HepG2 (cell line): ENCODE results near the gene KLF18. TPM values are rescaled to one million over a fixed set of nuclear protein-coding genes. Genes with fewer than 3 reads are reported as not detected.

Experiments used
- ATAC-seq: fragments of 200-7000 bp; cut with Tn5 transposase; 3 replicates; pipeline ENCODE4 v1.9.1; 2020; ENCODE audit warnings: mild to moderate bottlenecking, moderate library complexity
- BruUV-seq: library from RNA; stranded (reverse); fragments of 400-500 nt; replicated peaks from 2 replicates; lab custom pipeline; 2021; lab: Mats Ljungman, UMichigan
- CTCF ChIA-PET: fragments of 300-600 bp; formaldehyde crosslinking; extraction: SDS; loops from one replicate; lab custom pipeline; 2021; ENCODE audit warnings: low total read pairs, inconsistent platforms, low intra/inter-chr PET ratio; lab: Yijun Ruan, JAX
- POLR2A ChIA-PET: fragments of 350-600 bp; sonication (Branson Sonifier 250); formaldehyde crosslinking; loops from one replicate; lab custom pipeline; 2020; ENCODE audit warnings: antibody characterized with exemption, inconsistent platforms; lab: Yijun Ruan, JAX
- DNase-seq: peaks from one replicate; pipeline ENCODE4 v3.0.0-alpha.2; 2015; ENCODE audit warnings: low spot score
- FAIRE-seq: peaks from 3 replicates; lab custom pipeline; 2011; peaks lifted over from hg19 to GRCh38; lab: Jason Lieb, UNC
- H2AFZ ChIP-seq: one replicate; pipeline ENCODE4 v1.6.1; 2011; ENCODE audit warnings: low read length, inconsistent platforms
- H3K27ac ChIP-seq: fragments of 300-600 bp; 3 replicates; pipeline ENCODE4 v1.8.0; 2011; ENCODE audit warnings: mixed run types, mild to moderate bottlenecking, mixed read lengths, low read length, inconsistent platforms; ENCODE audit not compliant: insufficient read depth; ENCODE audit errors: extremely low read length
- H3K27me3 ChIP-seq, 2 experiments: fragments of 200-600 bp in 1 of 2; 2 replicates in 1 of 2; 3 replicates in 1 of 2; pipeline versions ENCODE4 v1.6.0 to v1.8.0; 2011; ENCODE audit warnings: low read length in 2 of 2, mild to moderate bottlenecking in 2 of 2, moderate library complexity in 2 of 2, inconsistent platforms in 1 of 2; ENCODE audit not compliant: insufficient read depth in 2 of 2, control insufficient read depth in 1 of 2
- H3K36me3 ChIP-seq, 2 experiments: fragments of 200-600 bp in 1 of 2; replicated peaks in 1 of 2; 2 replicates in 1 of 2; 3 replicates in 1 of 2; pipeline versions ENCODE4 v1.5.1 to v1.8.0; 2011; ENCODE audit warnings: low read length in 2 of 2, inconsistent platforms in 1 of 2; ENCODE audit not compliant: insufficient read depth in 2 of 2, control insufficient read depth in 1 of 2
- H3K4me1 ChIP-seq: 2 replicates; pipeline ENCODE4 v1.5.1; 2012; ENCODE audit warnings: low read length, inconsistent platforms; ENCODE audit not compliant: insufficient read depth
- H3K4me2 ChIP-seq: 2 replicates; pipeline ENCODE4 v1.6.0; 2011; ENCODE audit warnings: low read depth, low read length, inconsistent platforms
- H3K4me3 ChIP-seq, 3 experiments: fragments of 200-600 bp in 1 of 3; sonication (generic), shearing (Covaris generic) in 1 of 3; replicated peaks in 1 of 3; 2 replicates each; pipeline ENCODE4 v1.5.1; 2011 to 2016; ENCODE audit warnings: low read length in 3 of 3, inconsistent platforms in 2 of 3, low read depth in 2 of 3, mild to moderate bottlenecking in 2 of 3, control low read depth in 1 of 3, mixed read lengths in 1 of 3; ENCODE audit not compliant: insufficient read depth in 1 of 3
- H3K79me2 ChIP-seq: one replicate; pipeline ENCODE4 v1.6.1; 2011; ENCODE audit warnings: low read length, inconsistent platforms; ENCODE audit not compliant: insufficient read depth
- H3K9ac ChIP-seq: 2 replicates; pipeline ENCODE4 v1.6.0; 2011; ENCODE audit warnings: mild to moderate bottlenecking, low read depth, low read length, inconsistent platforms; ENCODE audit not compliant: insufficient read depth
- H3K9me3 ChIP-seq: 2 replicates; pipeline ENCODE4 v1.5.1; 2012; ENCODE audit warnings: mild to moderate bottlenecking, low read length
- H4K20me1 ChIP-seq: 2 replicates; pipeline ENCODE4 v1.6.0; 2011; ENCODE audit warnings: inconsistent platforms, mild to moderate bottlenecking, low read length, moderate library complexity; ENCODE audit not compliant: insufficient read depth
- ATF7 ChIP-seq, 2 experiments: fragments of 450-650 bp in 1 of 2; sonication (generic) in 1 of 2; formaldehyde crosslinking in 1 of 2; IDR thresholded peaks; 2 replicates each; pipeline versions ENCODE4 v1.4.0 to v1.6.1; 2016 to 2020; ENCODE audit warnings: antibody characterized with exemption in 1 of 2, mild to moderate bottlenecking in 1 of 2, missing genetic modification reagents in 1 of 2
- MAFF ChIP-seq: IDR thresholded peaks from 2 replicates; pipeline ENCODE4 v1.6.1; 2011; ENCODE audit warnings: low read depth, low read length, improper control_type of control experiment
- MTF2 ChIP-seq: sonication (generic); formaldehyde crosslinking; IDR thresholded peaks from 2 replicates; pipeline ENCODE4 v1.5.0; 2020; ENCODE audit warnings: missing genetic modification reagents, borderline replicate concordance
- PAX8 ChIP-seq: sonication (generic); formaldehyde crosslinking; IDR thresholded peaks from 2 replicates; pipeline ENCODE4 v1.8.0; 2022; ENCODE audit warnings: mild to moderate bottlenecking, missing genetic modification reagents, borderline replicate concordance
- PHF20 ChIP-seq: sonication (generic); formaldehyde crosslinking; IDR thresholded peaks from 2 replicates; pipeline ENCODE4 v1.5.0; 2020; ENCODE audit warnings: mild to moderate bottlenecking, missing genetic modification reagents
- SIN3B ChIP-seq: fragments of 150-350 bp; IDR thresholded peaks from 2 replicates; pipeline ENCODE4 v1.6.1; 2014; ENCODE audit warnings: low read length
- ZNF30 ChIP-seq: sonication (generic); formaldehyde crosslinking; IDR thresholded peaks from 2 replicates; pipeline ENCODE4 v1.5.0; 2020; ENCODE audit warnings: mild to moderate bottlenecking, missing genetic modification reagents
- ZNF350 ChIP-seq: sonication (generic); formaldehyde crosslinking; IDR thresholded peaks from 2 replicates; pipeline ENCODE4 v1.4.0; 2020; ENCODE audit warnings: mild to moderate bottlenecking, low read depth, missing genetic modification reagents, borderline replicate concordance
- ZNF354B ChIP-seq: sonication (generic); formaldehyde crosslinking; IDR thresholded peaks from 2 replicates; pipeline ENCODE4 v1.8.0; 2022; ENCODE audit warnings: mild to moderate bottlenecking, missing genetic modification reagents
- ZNF724P ChIP-seq: sonication (generic); formaldehyde crosslinking; IDR thresholded peaks from 2 replicates; pipeline ENCODE4 v1.8.0; 2022; ENCODE audit warnings: missing genetic modification reagents, borderline replicate concordance
- whole genome bisulfite sequencing: methylation state at CpG from one replicate; pipeline ENCODE4 v1.1.6; 2017; ENCODE audit warnings: low lambda C conversion rate; 5-methylcytosine and 5-hydroxymethylcytosine counted together
- in situ Hi-C: cut with HindIII; loops from 2 replicates; pipeline ENCODE4 v1.10.0; 2017; ENCODE audit warnings: low pct_unique_long_range_greater_than_20kb; ENCODE audit not compliant: extremely low pct_ligation_motif_present
- intact Hi-C: fragments of 100-400 bp; cut with micrococcal nuclease; formaldehyde crosslinking; loops from one replicate; pipeline ENCODE4 v1.10.0; 2022; ENCODE audit not compliant: unreplicated experiment
- polyA plus RNA-seq, 8 experiments: library from polyadenylated mRNA; depleted of rRNA in 3 of 8; stranded (reverse) in 7 of 8; unstranded in 1 of 8; fragments of >200 nt; fragmentation: Illumina TruSeq in 4 of 8; extraction: Trizol in 4 of 8; gene quantifications; 2 replicates each; pipeline versions ENCODE4 v1.2.1 to v1.2.3, GENCODE V29; 2011 to 2016; ENCODE audit warnings: low read depth in 4 of 8, missing spikeins in 1 of 8, mixed read lengths in 1 of 8; ENCODE audit not compliant: insufficient read depth in 1 of 8
- total RNA-seq, 5 experiments: library from RNA; depleted of rRNA; stranded (reverse); fragments of >200 nt; fragmentation: Illumina TruSeq; extraction: Trizol; gene quantifications; 2 replicates each; pipeline ENCODE4 v1.2.3, GENCODE V29; 2016; ENCODE audit warnings: low read depth in 1 of 5
- TF ChIP-seq, protein P1 (sequence below): sonication (generic); formaldehyde crosslinking; IDR thresholded peaks from 2 replicates; pipeline ENCODE4 v1.9.0; 2021; ENCODE audit warnings: missing genetic modification reagents, mild to moderate bottlenecking, borderline replicate concordance
- TF ChIP-seq, protein P2 (sequence below): sonication (generic); formaldehyde crosslinking; IDR thresholded peaks from 2 replicates; pipeline ENCODE4 v1.4.0; 2020; ENCODE audit warnings: mild to moderate bottlenecking, missing genetic modification reagents
- TF ChIP-seq, protein P3 (sequence below): sonication (generic); formaldehyde crosslinking; IDR thresholded peaks from 2 replicates; pipeline ENCODE4 v1.4.0; 2020; ENCODE audit warnings: missing genetic modification reagents
- TF ChIP-seq, protein P4 (sequence below), 2 experiments: sonication (generic) in 1 of 2; formaldehyde crosslinking in 1 of 2; IDR thresholded peaks; 2 replicates each; pipeline versions ENCODE4 v1.4.0 to v1.6.1; 2018 to 2020; ENCODE audit warnings: missing genetic modification reagents in 2 of 2, borderline replicate concordance in 1 of 2, low read depth in 1 of 2, mild to moderate bottlenecking in 1 of 2, missing biosample characterization in 1 of 2
- TF ChIP-seq, protein P5 (sequence below): sonication (generic); formaldehyde crosslinking; IDR thresholded peaks from 2 replicates; pipeline ENCODE4 v1.4.0; 2020; ENCODE audit warnings: mild to moderate bottlenecking, missing genetic modification reagents

KLF18 gene
- total and polyA plus RNA-seq, 2 of the 13 experiments (the other 11 are each of a cell fraction or from before 2014, with no cell fraction given): not detected

DNA sequence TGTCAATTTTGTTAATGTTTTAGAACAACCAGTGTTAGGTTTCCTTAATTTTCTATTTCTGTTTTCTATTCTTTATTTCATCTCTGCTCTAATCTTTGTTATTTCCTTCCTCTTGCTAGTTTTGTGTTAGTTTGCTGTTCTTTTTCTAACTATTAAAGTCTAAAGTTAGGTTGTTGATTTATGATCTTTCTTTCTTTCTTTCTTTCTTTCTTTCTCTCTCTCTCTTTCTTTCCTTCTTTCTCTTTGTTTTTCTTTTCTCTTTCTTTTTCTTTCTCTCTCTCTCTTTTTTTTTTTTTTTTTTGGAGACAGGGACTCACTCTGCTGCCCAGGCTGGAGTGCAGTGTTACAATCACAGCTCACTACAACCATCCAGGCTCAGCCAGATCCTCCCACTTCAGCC lies 17.4 kb upstream of the KLF18 start (continued):
- TF ChIP-seq, protein P1, sequence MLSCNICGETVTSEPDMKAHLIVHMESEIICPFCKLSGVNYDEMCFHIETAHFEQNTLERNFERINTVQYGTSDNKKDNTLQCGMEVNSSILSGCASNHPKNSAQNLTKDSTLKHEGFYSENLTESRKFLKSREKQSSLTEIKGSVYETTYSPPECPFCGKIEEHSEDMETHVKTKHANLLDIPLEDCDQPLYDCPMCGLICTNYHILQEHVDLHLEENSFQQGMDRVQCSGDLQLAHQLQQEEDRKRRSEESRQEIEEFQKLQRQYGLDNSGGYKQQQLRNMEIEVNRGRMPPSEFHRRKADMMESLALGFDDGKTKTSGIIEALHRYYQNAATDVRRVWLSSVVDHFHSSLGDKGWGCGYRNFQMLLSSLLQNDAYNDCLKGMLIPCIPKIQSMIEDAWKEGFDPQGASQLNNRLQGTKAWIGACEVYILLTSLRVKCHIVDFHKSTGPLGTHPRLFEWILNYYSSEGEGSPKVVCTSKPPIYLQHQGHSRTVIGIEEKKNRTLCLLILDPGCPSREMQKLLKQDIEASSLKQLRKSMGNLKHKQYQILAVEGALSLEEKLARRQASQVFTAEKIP (CRISPR knock-in tag): no peak
- no peak for TF ChIP-seq ATF7 (IDR thresholded peaks at IDR 0.05)
- TF ChIP-seq ATF7 (CRISPR knock-in tag; IDR thresholded peaks at IDR 0.05): no peak
- no peak for TF ChIP-seq ZNF724P (CRISPR knock-in tag)
- TF ChIP-seq, protein P2, sequence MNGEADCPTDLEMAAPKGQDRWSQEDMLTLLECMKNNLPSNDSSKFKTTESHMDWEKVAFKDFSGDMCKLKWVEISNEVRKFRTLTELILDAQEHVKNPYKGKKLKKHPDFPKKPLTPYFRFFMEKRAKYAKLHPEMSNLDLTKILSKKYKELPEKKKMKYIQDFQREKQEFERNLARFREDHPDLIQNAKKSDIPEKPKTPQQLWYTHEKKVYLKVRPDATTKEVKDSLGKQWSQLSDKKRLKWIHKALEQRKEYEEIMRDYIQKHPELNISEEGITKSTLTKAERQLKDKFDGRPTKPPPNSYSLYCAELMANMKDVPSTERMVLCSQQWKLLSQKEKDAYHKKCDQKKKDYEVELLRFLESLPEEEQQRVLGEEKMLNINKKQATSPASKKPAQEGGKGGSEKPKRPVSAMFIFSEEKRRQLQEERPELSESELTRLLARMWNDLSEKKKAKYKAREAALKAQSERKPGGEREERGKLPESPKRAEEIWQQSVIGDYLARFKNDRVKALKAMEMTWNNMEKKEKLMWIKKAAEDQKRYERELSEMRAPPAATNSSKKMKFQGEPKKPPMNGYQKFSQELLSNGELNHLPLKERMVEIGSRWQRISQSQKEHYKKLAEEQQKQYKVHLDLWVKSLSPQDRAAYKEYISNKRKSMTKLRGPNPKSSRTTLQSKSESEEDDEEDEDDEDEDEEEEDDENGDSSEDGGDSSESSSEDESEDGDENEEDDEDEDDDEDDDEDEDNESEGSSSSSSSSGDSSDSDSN (CRISPR knock-in tag): no peak
- TF ChIP-seq, protein P3, sequence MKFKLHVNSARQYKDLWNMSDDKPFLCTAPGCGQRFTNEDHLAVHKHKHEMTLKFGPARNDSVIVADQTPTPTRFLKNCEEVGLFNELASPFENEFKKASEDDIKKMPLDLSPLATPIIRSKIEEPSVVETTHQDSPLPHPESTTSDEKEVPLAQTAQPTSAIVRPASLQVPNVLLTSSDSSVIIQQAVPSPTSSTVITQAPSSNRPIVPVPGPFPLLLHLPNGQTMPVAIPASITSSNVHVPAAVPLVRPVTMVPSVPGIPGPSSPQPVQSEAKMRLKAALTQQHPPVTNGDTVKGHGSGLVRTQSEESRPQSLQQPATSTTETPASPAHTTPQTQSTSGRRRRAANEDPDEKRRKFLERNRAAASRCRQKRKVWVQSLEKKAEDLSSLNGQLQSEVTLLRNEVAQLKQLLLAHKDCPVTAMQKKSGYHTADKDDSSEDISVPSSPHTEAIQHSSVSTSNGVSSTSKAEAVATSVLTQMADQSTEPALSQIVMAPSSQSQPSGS (CRISPR knock-in tag): no peak
- TF ChIP-seq, all 625 proteins: peak for 0

DNA sequence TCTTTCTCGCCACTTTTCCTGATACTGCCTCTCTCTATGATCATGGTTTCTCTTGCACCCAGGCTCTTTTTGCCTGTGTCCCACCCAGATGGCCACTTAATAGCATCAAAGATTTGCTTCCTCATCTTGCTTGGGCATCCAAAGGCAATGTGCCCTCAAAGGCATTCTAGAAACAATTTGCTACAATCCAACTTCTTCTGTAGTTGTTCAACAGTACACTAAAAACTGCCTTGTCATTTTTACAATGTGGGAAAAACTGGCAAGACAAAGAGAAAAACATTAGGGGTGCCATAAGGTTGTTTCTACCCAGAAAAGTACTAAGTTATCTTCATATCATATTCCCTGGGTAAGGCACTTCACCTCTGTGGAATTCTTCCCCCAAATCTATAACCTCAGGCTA lies 16.5 kb upstream of the KLF18 start:
- 4% methylated on average over 1 of the region's 1 CpG for WGBS
- Histone ChIP-seq H3K27ac (no peak overlapping the region), H3K4me2 (no peak overlapping the region), H3K4me3 (no peak overlapping the region), H3K9me3 (no peaks in the 10 kb centered on the region), H2AFZ (no peak overlapping the region), H4K20me1 (no peaks in the 10 kb centered on the region), H3K36me3 (no peaks in the 10 kb centered on the region), H3K4me1 (no peaks in the 10 kb centered on the region), H3K27me3 (peaks cover 0 to 11% of the 10 kb centered on the region in 2 experiments; a peak in 2 of 5 replicates), H3K79me2 (no peaks in the 10 kb centered on the region), H3K9ac (no peak overlapping the region)
- in situ Hi-C loops: no loop called here
- POLR2A ChIA-PET: no interaction called here
- DNase-seq: no peak
- FAIRE-seq: no peak
- no peak for ATAC-seq
- intact Hi-C loops: no loop called here
- no TSS peak for BruUV-seq
- CTCF ChIA-PET: no interaction called here
- TF ChIP-seq PAX8 (CRISPR knock-in tag) (no peak), ZNF30 (CRISPR knock-in tag) (no peak), PHF20 (CRISPR knock-in tag) (no peak), MAFF (no peak), SIN3B (no peak), ZNF350 (CRISPR knock-in tag) (no peak), ZNF354B (CRISPR knock-in tag) (no peak), MTF2 (CRISPR knock-in tag) (no peak)
- TF ChIP-seq, protein P4, sequence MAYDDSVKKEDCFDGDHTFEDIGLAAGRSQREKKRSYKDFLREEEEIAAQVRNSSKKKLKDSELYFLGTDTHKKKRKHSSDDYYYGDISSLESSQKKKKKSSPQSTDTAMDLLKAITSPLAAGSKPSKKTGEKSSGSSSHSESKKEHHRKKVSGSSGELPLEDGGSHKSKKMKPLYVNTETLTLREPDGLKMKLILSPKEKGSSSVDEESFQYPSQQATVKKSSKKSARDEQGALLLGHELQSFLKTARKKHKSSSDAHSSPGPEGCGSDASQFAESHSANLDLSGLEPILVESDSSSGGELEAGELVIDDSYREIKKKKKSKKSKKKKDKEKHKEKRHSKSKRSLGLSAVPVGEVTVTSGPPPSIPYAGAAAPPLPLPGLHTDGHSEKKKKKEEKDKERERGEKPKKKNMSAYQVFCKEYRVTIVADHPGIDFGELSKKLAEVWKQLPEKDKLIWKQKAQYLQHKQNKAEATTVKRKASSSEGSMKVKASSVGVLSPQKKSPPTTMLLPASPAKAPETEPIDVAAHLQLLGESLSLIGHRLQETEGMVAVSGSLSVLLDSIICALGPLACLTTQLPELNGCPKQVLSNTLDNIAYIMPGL (CRISPR knock-in tag; IDR thresholded peaks at IDR 0.05; ENCODE audit: borderline replicate concordance in 1 of 2, low read depth in 1 of 2): no peak
- TF ChIP-seq, protein P5, sequence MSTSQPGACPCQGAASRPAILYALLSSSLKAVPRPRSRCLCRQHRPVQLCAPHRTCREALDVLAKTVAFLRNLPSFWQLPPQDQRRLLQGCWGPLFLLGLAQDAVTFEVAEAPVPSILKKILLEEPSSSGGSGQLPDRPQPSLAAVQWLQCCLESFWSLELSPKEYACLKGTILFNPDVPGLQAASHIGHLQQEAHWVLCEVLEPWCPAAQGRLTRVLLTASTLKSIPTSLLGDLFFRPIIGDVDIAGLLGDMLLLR (CRISPR knock-in tag): no peak
